ENCODE measurements around the gene GGCX. TPM values are rescaled to one million over a fixed set of nuclear protein-coding genes. Genes with fewer than 3 reads are reported as not detected.
A peak's percentile ranks its signal among the peaks of the same experiment; 100 is the strongest.

The GGCX gene
- total and polyA plus RNA-seq, 2 of the 13 experiments (the other 11 are each of a cell fraction or from before 2014, with no cell fraction given) = 72.5 to 103 TPM

DNA sequence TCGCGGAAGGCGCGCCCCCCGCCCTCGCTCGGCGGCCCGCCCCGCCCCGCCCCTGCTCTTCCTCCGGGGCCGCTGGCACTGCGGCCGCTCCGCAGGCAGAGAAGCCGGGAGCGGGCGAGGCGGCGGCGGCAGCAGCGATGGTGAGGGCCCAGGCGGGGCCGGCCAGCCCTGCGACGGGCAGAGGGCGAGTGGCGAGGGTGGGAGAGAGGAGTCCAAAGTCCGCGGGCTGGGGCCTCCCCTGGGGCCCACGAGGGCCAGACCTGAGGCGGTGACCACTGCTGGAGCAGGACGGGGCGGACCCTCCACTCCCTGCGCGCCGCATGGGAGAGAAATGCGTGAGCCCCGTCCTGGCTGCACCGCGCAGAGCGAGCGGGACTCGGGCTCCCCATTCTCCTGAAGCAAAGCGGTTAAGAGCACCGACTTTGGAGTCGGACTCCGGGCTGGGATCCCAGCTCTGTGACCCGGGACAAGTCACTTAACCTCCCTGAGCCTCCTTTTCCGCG is 23.1 kb upstream of the GGCX start, which contains the start of gene VAMP5 (continued):
- TF ChIP-seq, protein P1, sequence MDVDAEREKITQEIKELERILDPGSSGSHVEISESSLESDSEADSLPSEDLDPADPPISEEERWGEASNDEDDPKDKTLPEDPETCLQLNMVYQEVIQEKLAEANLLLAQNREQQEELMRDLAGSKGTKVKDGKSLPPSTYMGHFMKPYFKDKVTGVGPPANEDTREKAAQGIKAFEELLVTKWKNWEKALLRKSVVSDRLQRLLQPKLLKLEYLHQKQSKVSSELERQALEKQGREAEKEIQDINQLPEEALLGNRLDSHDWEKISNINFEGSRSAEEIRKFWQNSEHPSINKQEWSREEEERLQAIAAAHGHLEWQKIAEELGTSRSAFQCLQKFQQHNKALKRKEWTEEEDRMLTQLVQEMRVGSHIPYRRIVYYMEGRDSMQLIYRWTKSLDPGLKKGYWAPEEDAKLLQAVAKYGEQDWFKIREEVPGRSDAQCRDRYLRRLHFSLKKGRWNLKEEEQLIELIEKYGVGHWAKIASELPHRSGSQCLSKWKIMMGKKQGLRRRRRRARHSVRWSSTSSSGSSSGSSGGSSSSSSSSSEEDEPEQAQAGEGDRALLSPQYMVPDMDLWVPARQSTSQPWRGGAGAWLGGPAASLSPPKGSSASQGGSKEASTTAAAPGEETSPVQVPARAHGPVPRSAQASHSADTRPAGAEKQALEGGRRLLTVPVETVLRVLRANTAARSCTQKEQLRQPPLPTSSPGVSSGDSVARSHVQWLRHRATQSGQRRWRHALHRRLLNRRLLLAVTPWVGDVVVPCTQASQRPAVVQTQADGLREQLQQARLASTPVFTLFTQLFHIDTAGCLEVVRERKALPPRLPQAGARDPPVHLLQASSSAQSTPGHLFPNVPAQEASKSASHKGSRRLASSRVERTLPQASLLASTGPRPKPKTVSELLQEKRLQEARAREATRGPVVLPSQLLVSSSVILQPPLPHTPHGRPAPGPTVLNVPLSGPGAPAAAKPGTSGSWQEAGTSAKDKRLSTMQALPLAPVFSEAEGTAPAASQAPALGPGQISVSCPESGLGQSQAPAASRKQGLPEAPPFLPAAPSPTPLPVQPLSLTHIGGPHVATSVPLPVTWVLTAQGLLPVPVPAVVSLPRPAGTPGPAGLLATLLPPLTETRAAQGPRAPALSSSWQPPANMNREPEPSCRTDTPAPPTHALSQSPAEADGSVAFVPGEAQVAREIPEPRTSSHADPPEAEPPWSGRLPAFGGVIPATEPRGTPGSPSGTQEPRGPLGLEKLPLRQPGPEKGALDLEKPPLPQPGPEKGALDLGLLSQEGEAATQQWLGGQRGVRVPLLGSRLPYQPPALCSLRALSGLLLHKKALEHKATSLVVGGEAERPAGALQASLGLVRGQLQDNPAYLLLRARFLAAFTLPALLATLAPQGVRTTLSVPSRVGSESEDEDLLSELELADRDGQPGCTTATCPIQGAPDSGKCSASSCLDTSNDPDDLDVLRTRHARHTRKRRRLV (CRISPR knock-in tag; IDR thresholded peaks at IDR 0.05) = peak; percentile 44; the same call in 1 of the 2 replicates
- TF ChIP-seq, protein P2, sequence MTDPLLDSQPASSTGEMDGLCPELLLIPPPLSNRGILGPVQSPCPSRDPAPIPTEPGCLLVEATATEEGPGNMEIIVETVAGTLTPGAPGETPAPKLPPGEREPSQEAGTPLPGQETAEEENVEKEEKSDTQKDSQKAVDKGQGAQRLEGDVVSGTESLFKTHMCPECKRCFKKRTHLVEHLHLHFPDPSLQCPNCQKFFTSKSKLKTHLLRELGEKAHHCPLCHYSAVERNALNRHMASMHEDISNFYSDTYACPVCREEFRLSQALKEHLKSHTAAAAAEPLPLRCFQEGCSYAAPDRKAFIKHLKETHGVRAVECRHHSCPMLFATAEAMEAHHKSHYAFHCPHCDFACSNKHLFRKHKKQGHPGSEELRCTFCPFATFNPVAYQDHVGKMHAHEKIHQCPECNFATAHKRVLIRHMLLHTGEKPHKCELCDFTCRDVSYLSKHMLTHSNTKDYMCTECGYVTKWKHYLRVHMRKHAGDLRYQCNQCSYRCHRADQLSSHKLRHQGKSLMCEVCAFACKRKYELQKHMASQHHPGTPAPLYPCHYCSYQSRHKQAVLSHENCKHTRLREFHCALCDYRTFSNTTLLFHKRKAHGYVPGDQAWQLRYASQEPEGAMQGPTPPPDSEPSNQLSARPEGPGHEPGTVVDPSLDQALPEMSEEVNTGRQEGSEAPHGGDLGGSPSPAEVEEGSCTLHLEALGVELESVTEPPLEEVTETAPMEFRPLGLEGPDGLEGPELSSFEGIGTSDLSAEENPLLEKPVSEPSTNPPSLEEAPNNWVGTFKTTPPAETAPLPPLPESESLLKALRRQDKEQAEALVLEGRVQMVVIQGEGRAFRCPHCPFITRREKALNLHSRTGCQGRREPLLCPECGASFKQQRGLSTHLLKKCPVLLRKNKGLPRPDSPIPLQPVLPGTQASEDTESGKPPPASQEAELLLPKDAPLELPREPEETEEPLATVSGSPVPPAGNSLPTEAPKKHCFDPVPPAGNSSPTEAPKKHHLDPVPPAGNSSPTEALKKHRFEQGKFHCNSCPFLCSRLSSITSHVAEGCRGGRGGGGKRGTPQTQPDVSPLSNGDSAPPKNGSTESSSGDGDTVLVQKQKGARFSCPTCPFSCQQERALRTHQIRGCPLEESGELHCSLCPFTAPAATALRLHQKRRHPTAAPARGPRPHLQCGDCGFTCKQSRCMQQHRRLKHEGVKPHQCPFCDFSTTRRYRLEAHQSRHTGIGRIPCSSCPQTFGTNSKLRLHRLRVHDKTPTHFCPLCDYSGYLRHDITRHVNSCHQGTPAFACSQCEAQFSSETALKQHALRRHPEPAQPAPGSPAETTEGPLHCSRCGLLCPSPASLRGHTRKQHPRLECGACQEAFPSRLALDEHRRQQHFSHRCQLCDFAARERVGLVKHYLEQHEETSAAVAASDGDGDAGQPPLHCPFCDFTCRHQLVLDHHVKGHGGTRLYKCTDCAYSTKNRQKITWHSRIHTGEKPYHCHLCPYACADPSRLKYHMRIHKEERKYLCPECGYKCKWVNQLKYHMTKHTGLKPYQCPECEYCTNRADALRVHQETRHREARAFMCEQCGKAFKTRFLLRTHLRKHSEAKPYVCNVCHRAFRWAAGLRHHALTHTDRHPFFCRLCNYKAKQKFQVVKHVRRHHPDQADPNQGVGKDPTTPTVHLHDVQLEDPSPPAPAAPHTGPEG (CRISPR knock-in tag; IDR thresholded peaks at IDR 0.05) = no peak
- TF ChIP-seq SMAD1 (CRISPR knock-in tag; IDR thresholded peaks at IDR 0.05; ENCODE audit: borderline replicate concordance, low read depth) = peak; percentile 89; the same call in 1 of the 2 replicates
- TF ChIP-seq ZNF737 (CRISPR knock-in tag; IDR thresholded peaks at IDR 0.05; ENCODE audit: borderline replicate concordance) = no peak
- TF ChIP-seq, protein P3, sequence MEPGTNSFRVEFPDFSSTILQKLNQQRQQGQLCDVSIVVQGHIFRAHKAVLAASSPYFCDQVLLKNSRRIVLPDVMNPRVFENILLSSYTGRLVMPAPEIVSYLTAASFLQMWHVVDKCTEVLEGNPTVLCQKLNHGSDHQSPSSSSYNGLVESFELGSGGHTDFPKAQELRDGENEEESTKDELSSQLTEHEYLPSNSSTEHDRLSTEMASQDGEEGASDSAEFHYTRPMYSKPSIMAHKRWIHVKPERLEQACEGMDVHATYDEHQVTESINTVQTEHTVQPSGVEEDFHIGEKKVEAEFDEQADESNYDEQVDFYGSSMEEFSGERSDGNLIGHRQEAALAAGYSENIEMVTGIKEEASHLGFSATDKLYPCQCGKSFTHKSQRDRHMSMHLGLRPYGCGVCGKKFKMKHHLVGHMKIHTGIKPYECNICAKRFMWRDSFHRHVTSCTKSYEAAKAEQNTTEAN (CRISPR knock-in tag; conservative IDR thresholded peaks at IDR 0.05) = peak; percentile 66
- peak; percentile 75; the same call in 1 of the 2 replicates for TF ChIP-seq ZBTB39 (CRISPR knock-in tag; IDR thresholded peaks at IDR 0.05)
- no peak for TF ChIP-seq GRHL1 (CRISPR knock-in tag; conservative IDR thresholded peaks at IDR 0.05)
- TF ChIP-seq, protein P4, sequence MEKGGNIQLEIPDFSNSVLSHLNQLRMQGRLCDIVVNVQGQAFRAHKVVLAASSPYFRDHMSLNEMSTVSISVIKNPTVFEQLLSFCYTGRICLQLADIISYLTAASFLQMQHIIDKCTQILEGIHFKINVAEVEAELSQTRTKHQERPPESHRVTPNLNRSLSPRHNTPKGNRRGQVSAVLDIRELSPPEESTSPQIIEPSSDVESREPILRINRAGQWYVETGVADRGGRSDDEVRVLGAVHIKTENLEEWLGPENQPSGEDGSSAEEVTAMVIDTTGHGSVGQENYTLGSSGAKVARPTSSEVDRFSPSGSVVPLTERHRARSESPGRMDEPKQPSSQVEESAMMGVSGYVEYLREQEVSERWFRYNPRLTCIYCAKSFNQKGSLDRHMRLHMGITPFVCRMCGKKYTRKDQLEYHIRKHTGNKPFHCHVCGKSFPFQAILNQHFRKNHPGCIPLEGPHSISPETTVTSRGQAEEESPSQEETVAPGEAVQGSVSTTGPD (CRISPR knock-in tag; IDR thresholded peaks at IDR 0.05) = no peak
- no peak for TF ChIP-seq ZNF251 (CRISPR knock-in tag; IDR thresholded peaks at IDR 0.05)
- TF ChIP-seq KLF6 (CRISPR knock-in tag; IDR thresholded peaks at IDR 0.05) = peak; percentile 94

All from HepG2 (cell line).